HepG2 (cell line): Measurements from ENCODE around the gene NAT14. TPM values are rescaled to one million over a fixed set of nuclear protein-coding genes. Genes with fewer than 3 reads are reported as not detected.

ENCODE experiments used
- ATAC-seq: fragments of 200-7000 bp; cut with Tn5 transposase; 3 replicates; pipeline ENCODE4 v1.9.1; 2020; ENCODE audit warnings: mild to moderate bottlenecking, moderate library complexity
- BruUV-seq: library from RNA; stranded (reverse); fragments of 400-500 nt; replicated peaks from 2 replicates; lab custom pipeline; 2021; lab: Mats Ljungman, UMichigan
- CTCF ChIA-PET: fragments of 300-600 bp; formaldehyde crosslinking; extraction: SDS; loops from one replicate; lab custom pipeline; 2021; ENCODE audit warnings: low total read pairs, inconsistent platforms, low intra/inter-chr PET ratio; lab: Yijun Ruan, JAX
- POLR2A ChIA-PET: fragments of 350-600 bp; sonication (Branson Sonifier 250); formaldehyde crosslinking; loops from one replicate; lab custom pipeline; 2020; ENCODE audit warnings: antibody characterized with exemption, inconsistent platforms; lab: Yijun Ruan, JAX
- DNase-seq: peaks from one replicate; pipeline ENCODE4 v3.0.0-alpha.2; 2015; ENCODE audit warnings: low spot score
- FAIRE-seq: peaks from 3 replicates; lab custom pipeline; 2011; peaks lifted over from hg19 to GRCh38; lab: Jason Lieb, UNC
- H2AFZ ChIP-seq: one replicate; pipeline ENCODE4 v1.6.1; 2011; ENCODE audit warnings: low read length, inconsistent platforms
- H3K27ac ChIP-seq: fragments of 300-600 bp; 3 replicates; pipeline ENCODE4 v1.8.0; 2011; ENCODE audit warnings: mixed run types, mild to moderate bottlenecking, mixed read lengths, low read length, inconsistent platforms; ENCODE audit not compliant: insufficient read depth; ENCODE audit errors: extremely low read length
- H3K27me3 ChIP-seq, 2 experiments: fragments of 200-600 bp in 1 of 2; 2 replicates in 1 of 2; 3 replicates in 1 of 2; pipeline versions ENCODE4 v1.6.0 to v1.8.0; 2011; ENCODE audit warnings: low read length in 2 of 2, mild to moderate bottlenecking in 2 of 2, moderate library complexity in 2 of 2, inconsistent platforms in 1 of 2; ENCODE audit not compliant: insufficient read depth in 2 of 2, control insufficient read depth in 1 of 2
- H3K36me3 ChIP-seq, 2 experiments: fragments of 200-600 bp in 1 of 2; replicated peaks in 1 of 2; 2 replicates in 1 of 2; 3 replicates in 1 of 2; pipeline versions ENCODE4 v1.5.1 to v1.8.0; 2011; ENCODE audit warnings: low read length in 2 of 2, inconsistent platforms in 1 of 2; ENCODE audit not compliant: insufficient read depth in 2 of 2, control insufficient read depth in 1 of 2
- H3K4me1 ChIP-seq: 2 replicates; pipeline ENCODE4 v1.5.1; 2012; ENCODE audit warnings: low read length, inconsistent platforms; ENCODE audit not compliant: insufficient read depth
- H3K4me2 ChIP-seq: 2 replicates; pipeline ENCODE4 v1.6.0; 2011; ENCODE audit warnings: low read depth, low read length, inconsistent platforms
- H3K4me3 ChIP-seq, 3 experiments: fragments of 200-600 bp in 1 of 3; sonication (generic), shearing (Covaris generic) in 1 of 3; replicated peaks in 1 of 3; 2 replicates each; pipeline ENCODE4 v1.5.1; 2011 to 2016; ENCODE audit warnings: low read length in 3 of 3, inconsistent platforms in 2 of 3, low read depth in 2 of 3, mild to moderate bottlenecking in 2 of 3, control low read depth in 1 of 3, mixed read lengths in 1 of 3; ENCODE audit not compliant: insufficient read depth in 1 of 3
- H3K79me2 ChIP-seq: one replicate; pipeline ENCODE4 v1.6.1; 2011; ENCODE audit warnings: low read length, inconsistent platforms; ENCODE audit not compliant: insufficient read depth
- H3K9ac ChIP-seq: 2 replicates; pipeline ENCODE4 v1.6.0; 2011; ENCODE audit warnings: mild to moderate bottlenecking, low read depth, low read length, inconsistent platforms; ENCODE audit not compliant: insufficient read depth
- H3K9me3 ChIP-seq: 2 replicates; pipeline ENCODE4 v1.5.1; 2012; ENCODE audit warnings: mild to moderate bottlenecking, low read length
- H4K20me1 ChIP-seq: 2 replicates; pipeline ENCODE4 v1.6.0; 2011; ENCODE audit warnings: inconsistent platforms, mild to moderate bottlenecking, low read length, moderate library complexity; ENCODE audit not compliant: insufficient read depth
- BCL6 ChIP-seq: IDR thresholded peaks from 2 replicates; pipeline ENCODE4 v1.6.1; 2016; ENCODE audit warnings: missing genetic modification reagents, missing compliant biosample characterization
- HNF4A ChIP-seq: sonication (generic); formaldehyde crosslinking; IDR thresholded peaks from 2 replicates; pipeline ENCODE4 v1.4.0; 2020; ENCODE audit warnings: missing genetic modification reagents
- MAFG ChIP-seq: sonication (generic); formaldehyde crosslinking; IDR thresholded peaks from 2 replicates; pipeline ENCODE4 v1.5.1; 2020; ENCODE audit warnings: mild to moderate bottlenecking, missing genetic modification reagents
- MBD4 ChIP-seq: IDR thresholded peaks from 2 replicates; pipeline ENCODE4 v1.6.1; 2012; ENCODE audit warnings: low read length, inconsistent platforms, borderline replicate concordance
- PRMT3 ChIP-seq: sonication (generic); formaldehyde crosslinking; IDR thresholded peaks from 2 replicates; pipeline ENCODE4 v1.8.1; 2022; ENCODE audit warnings: low read depth, mild to moderate bottlenecking, moderate library complexity, missing genetic modification reagents, borderline replicate concordance
- SKI ChIP-seq: fragments of 450-650 bp; IDR thresholded peaks from one replicate; pipeline ENCODE4 v1.6.1; 2018; ENCODE audit warnings: mild to moderate bottlenecking; ENCODE audit not compliant: partially characterized antibody
- SNRNP70 ChIP-seq: fragments of 200-400 bp; formaldehyde crosslinking; IDR thresholded peaks from 2 replicates; pipeline ENCODE4 v1.6.1; 2017; ENCODE audit warnings: mild to moderate bottlenecking, low read depth, low read length, moderate library complexity
- TFDP1 ChIP-seq: IDR thresholded peaks from 2 replicates; pipeline ENCODE4 v1.6.1; 2016; ENCODE audit warnings: missing compliant biosample characterization, missing genetic modification reagents, borderline replicate concordance
- ZNF207 ChIP-seq: fragments of 450-650 bp; IDR thresholded peaks from 2 replicates; pipeline ENCODE4 v1.6.1; 2016; ENCODE audit warnings: antibody characterized with exemption, borderline replicate concordance
- ZNF761 ChIP-seq: sonication (generic); formaldehyde crosslinking; conservative IDR thresholded peaks from 2 replicates; pipeline ENCODE4 v1.4.0; 2020; ENCODE audit warnings: mild to moderate bottlenecking, missing genetic modification reagents
- ZSCAN12 ChIP-seq: sonication (generic); formaldehyde crosslinking; IDR thresholded peaks from 2 replicates; pipeline ENCODE4 v1.9.0; 2021; ENCODE audit warnings: mild to moderate bottlenecking, missing genetic modification reagents
- WGBS: methylation state at CpG from one replicate; pipeline ENCODE4 v1.1.6; 2017; ENCODE audit warnings: low lambda C conversion rate; 5-methylcytosine and 5-hydroxymethylcytosine counted together
- in situ Hi-C: cut with HindIII; loops from 2 replicates; pipeline ENCODE4 v1.10.0; 2017; ENCODE audit warnings: low pct_unique_long_range_greater_than_20kb; ENCODE audit not compliant: extremely low pct_ligation_motif_present
- intact Hi-C: fragments of 100-400 bp; cut with micrococcal nuclease; formaldehyde crosslinking; loops from one replicate; pipeline ENCODE4 v1.10.0; 2022; ENCODE audit not compliant: unreplicated experiment
- polyA plus RNA-seq, 8 experiments: library from polyadenylated mRNA; depleted of rRNA in 3 of 8; stranded (reverse) in 7 of 8; unstranded in 1 of 8; fragments of >200 nt; fragmentation: Illumina TruSeq in 4 of 8; extraction: Trizol in 4 of 8; gene quantifications; 2 replicates each; pipeline versions ENCODE4 v1.2.1 to v1.2.3, GENCODE V29; 2011 to 2016; ENCODE audit warnings: low read depth in 4 of 8, missing spikeins in 1 of 8, mixed read lengths in 1 of 8; ENCODE audit not compliant: insufficient read depth in 1 of 8
- total RNA-seq, 5 experiments: library from RNA; depleted of rRNA; stranded (reverse); fragments of >200 nt; fragmentation: Illumina TruSeq; extraction: Trizol; gene quantifications; 2 replicates each; pipeline ENCODE4 v1.2.3, GENCODE V29; 2016; ENCODE audit warnings: low read depth in 1 of 5
- TF ChIP-seq, protein P1 (sequence below): IDR thresholded peaks from 2 replicates; pipeline ENCODE4 v1.6.1; 2018; ENCODE audit warnings: missing genetic modification reagents

Gene NAT14
- total and polyA plus RNA-seq, 2 of the 13 experiments (the other 11 are each of a cell fraction or from before 2014, with no cell fraction given) = 20.7 to 22.3 TPM

DNA sequence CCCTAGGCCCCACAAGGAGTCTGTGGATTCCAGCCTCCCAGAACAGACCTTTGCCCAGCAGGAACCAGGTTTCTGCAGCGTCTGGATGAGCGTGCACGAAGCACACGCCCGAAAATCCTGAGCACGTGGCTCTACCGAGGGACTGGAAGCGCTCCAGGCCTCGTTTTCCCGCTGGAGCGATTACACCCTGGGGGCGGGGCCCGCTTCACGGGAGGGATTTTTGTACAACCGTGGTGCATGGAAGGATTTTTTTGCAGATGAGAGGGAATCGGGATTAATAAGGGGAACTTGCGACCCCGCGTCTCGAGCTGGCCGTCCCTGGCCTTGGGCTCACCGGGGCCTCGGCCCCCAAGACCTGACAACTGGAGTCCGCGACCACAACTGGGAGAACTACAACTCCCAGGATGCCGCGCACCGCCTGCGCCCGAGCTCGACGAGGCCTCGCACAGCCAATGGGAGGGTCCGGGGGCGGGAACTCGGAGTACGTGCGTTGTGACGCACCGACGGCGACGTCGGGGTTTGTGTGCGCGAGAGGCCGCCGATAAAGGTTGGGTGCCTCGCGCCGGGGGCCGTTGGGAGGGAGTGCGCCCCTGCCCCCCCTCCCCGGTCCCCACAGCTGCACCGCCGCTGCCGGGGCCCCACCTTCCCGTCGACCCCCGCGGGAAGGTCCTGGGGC lies 8.8 kb upstream of the NAT14 start, which contains the start of gene ZNF628 (continued):
- TF ChIP-seq, protein P1, sequence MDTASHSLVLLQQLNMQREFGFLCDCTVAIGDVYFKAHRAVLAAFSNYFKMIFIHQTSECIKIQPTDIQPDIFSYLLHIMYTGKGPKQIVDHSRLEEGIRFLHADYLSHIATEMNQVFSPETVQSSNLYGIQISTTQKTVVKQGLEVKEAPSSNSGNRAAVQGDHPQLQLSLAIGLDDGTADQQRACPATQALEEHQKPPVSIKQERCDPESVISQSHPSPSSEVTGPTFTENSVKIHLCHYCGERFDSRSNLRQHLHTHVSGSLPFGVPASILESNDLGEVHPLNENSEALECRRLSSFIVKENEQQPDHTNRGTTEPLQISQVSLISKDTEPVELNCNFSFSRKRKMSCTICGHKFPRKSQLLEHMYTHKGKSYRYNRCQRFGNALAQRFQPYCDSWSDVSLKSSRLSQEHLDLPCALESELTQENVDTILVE = peak; percentile 98
- peak; percentile 86; the same call in 1 of the 2 replicates for TF ChIP-seq ZSCAN12
- no peak for TF ChIP-seq ZNF207
- peak; percentile 94 for TF ChIP-seq TFDP1
- no peak for TF ChIP-seq MBD4
- no peak for TF ChIP-seq PRMT3 (CRISPR knock-in tag)
- TF ChIP-seq SKI = no peak
- TF ChIP-seq ZNF761 (CRISPR knock-in tag) = 0 out of 2 replicates have a peak, but pooled peaks have one; percentile 56
- TF ChIP-seq BCL6 (CRISPR knock-in tag) = no peak; the same call in 1 of the 2 replicates

DNA sequence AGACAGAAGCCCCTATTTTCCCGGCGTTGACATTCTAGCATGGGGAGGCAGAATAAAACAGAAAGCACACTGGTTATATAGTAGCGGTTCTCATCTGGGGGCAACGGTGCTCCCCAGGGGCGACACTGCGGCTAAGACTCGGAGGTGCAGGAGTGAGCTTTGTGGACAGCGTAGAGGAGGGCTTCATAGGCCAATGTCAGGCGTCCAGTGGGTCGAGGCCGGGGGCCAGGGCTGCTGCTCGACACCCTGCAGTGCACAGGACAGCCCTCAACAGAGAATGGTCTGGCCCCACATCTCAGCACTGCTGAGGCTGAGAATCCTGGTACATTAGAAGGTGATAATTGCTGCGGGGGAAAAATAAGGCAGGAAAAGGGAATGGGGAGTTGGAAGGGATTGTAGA lies 7.1 kb upstream of the NAT14 start:
- Histone ChIP-seq H3K9me3 (no peaks in the 10 kb centered on the region), H2AFZ (no peak overlapping the region), H3K9ac (peak overlapping the region; percentile 3; the same call in 1 of the 2 replicates), H3K27me3 (no peaks in the 10 kb centered on the region; a peak in 1 of 5 replicates), H3K4me1 (peaks cover 44% of the 10 kb centered on the region), H4K20me1 (no peaks in the 10 kb centered on the region), H3K4me3 (peak overlapping the region in 2 of 3 experiments; percentile 86 to 97; a peak in 2 of 6 replicates), H3K27ac (no peak overlapping the region), H3K36me3 (no peaks in the 10 kb centered on the region)
- WGBS = 93% methylated on average over 13 of the region's 13 CpGs
- in situ Hi-C loops = no loop called here
- intact Hi-C loops = no loop called here
- no peak for FAIRE-seq
- POLR2A ChIA-PET = interaction anchor here (2.1 to 2.8 kb wide), 2 partner anchors 9 to 271 kb away, joined by 9 to 44 read pairs; partner anchors contain the start of genes NAT14 and SSC5D
- no peak for DNase-seq
- CTCF ChIA-PET = no interaction called here
- TF ChIP-seq SNRNP70 (no peak), SKI (no peak), HNF4A (CRISPR knock-in tag) (no peak), MAFG (CRISPR knock-in tag) (no peak)
- TF ChIP-seq, all 625 proteins: peak for 0
- no TSS peak for BruUV-seq
- peak overlapping the region; percentile 78 for H3K4me2 ChIP-seq
- ATAC-seq = no peak
- peaks cover 11% of the 10 kb centered on the region for H3K79me2 ChIP-seq
